ENCODE measurements around the gene E2F8. TPM values are rescaled to one million over a fixed set of nuclear protein-coding genes. Genes with fewer than 3 reads are reported as not detected.

E2F8 gene
- total and polyA plus RNA-seq, 9 of the 15 experiments (the other 6 are each of a cell fraction or from before 2014, with no cell fraction given) = 6.9 to 23.6 (median 12.1) TPM

DNA sequence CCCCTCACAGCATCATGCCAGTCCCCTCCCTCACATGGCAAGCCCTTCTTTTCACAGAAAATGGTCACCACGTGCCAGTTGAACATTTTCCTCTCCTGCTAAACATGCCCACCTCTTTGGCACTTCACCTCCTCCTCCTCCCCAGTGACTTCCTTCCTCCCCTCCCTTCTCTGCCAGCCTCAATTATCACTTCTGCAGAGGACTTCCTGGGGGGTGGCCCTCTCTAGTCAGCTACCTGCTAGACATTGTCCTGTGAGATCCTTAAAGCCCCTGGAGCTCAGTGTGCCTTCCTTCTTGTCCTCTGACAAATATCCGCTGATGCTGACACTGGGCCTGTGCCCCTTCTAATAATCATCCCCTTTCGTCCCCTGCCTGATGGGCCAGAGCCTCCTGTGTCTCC, 43.2 kb upstream of the E2F8 start (continued):
- TF ChIP-seq MCM2 (IDR thresholded peaks at IDR 0.05; ENCODE audit: low read depth) = no peak

DNA sequence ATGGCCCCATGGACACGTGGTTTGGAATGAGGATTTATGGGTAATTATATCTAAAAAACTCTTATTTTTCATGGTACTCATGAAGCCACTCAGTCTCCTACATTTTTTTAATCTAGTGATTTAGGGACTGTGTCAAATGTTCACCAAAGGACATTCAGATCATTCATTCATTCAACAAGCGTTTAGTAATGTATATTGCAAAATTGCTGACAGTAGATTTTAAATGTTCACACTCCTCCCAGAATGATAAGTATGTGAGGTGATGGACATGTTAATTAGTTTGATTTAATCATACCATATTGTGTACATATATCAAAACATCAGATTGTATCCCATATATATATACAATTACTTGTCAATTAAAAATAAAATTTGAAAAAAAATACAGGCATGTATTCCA, 40.8 kb upstream of the E2F8 start:
- no TSS peak for BruUV-seq (replicated peaks)
- whole genome bisulfite sequencing (ENCODE audit: insufficient coverage, low coverage, missing lambda C conversion rate) = 6% methylated on average over 2 of the region's 2 CpGs
- H2AFZ ChIP-seq (ENCODE audit: low read depth, low read length) = no peak overlapping the region
- intact Hi-C loops (cut with micrococcal nuclease) (no loop called here), in situ Hi-C loops (cut with MboI) (loop anchor here (10.0 kb wide), 1 partner anchor 463 kb away; no protein-coding TSS in a partner anchor)
- H3K36me3 ChIP-seq (ENCODE audit: control insufficient read depth, insufficient read depth, low read length) = no peaks in the 10 kb centered on the region
- H3K4me3 ChIP-seq = no peak overlapping the region
- H3K27ac ChIP-seq (ENCODE audit: extremely low read depth, low read depth, low read length) = no peak overlapping the region
- POLR2A ChIA-PET = interaction anchor here (0.5 kb wide), 1 partner anchor 32 kb away, joined by 3 read pairs; no protein-coding TSS in a partner anchor
- no peak overlapping the region for H3K4me2 ChIP-seq (ENCODE audit: insufficient read depth, low read length)
- no peaks in the 10 kb centered on the region; the same call in 1 of the 2 replicates for H4K20me1 ChIP-seq (replicated peaks; ENCODE audit: control insufficient read depth, insufficient read depth, low read length)
- CTCF ChIA-PET (ENCODE audit: low intra/inter-chr PET ratio) = no interaction called here
- H3K79me2 ChIP-seq (ENCODE audit: control insufficient read depth, insufficient read depth, low read length) = no peaks in the 10 kb centered on the region
- H3K9ac ChIP-seq (ENCODE audit: insufficient read depth in 1 of 2, low read depth in 2 of 2, low read length in 2 of 2) = no peak overlapping the region
- H3K27me3 ChIP-seq (ENCODE audit: control insufficient read depth in 2 of 2, insufficient read depth in 2 of 2, low read length in 2 of 2) = peaks cover 2 to 25% of the 10 kb centered on the region in 2 experiments; a peak in 4 of 5 replicates
- no peaks in the 10 kb centered on the region for H3K9me1 ChIP-seq (ENCODE audit: control insufficient read depth, insufficient read depth, low read length)
- no peak for DNase-seq (ENCODE audit: extremely low read depth in 1 of 4, low spot score in 3 of 4)
- no peak for ATAC-seq
- TF ChIP-seq MAFG (tag; conservative IDR thresholded peaks at IDR 0.05) = 0 out of 2 replicates have a peak, but pooled peaks have one; percentile 5
- no peak for TF ChIP-seq ZNF77 (CRISPR knock-in tag; IDR thresholded peaks at IDR 0.05)
- TF ChIP-seq ZNF316 (IDR thresholded peaks at IDR 0.05) = peak; percentile 65; the same call in 1 of the 2 replicates
- TF ChIP-seq ZNF133 (CRISPR knock-in tag; IDR thresholded peaks at IDR 0.05) = no peak
- TF ChIP-seq C11orf30 (IDR thresholded peaks at IDR 0.05; ENCODE audit: low read depth) = peak; percentile 20; the same call in 1 of the 2 replicates
- TF ChIP-seq MAFF (IDR thresholded peaks at IDR 0.05; ENCODE audit: low read length) = peak; percentile 28; the same call in 1 of the 2 replicates
- no peaks in the 10 kb centered on the region for H3K9me3 ChIP-seq (replicated peaks; ENCODE audit: control insufficient read depth, insufficient read depth, low read depth, low read length)
- FAIRE-seq = no peak
- no peaks in the 10 kb centered on the region for H3K4me1 ChIP-seq (replicated peaks in 1 of 2; ENCODE audit: control insufficient read depth in 2 of 2, insufficient read depth in 2 of 2, low read length in 2 of 2)

All from K562 (cell line).